Ishikawa (cell line): ENCODE data around the gene POLR1A.

Experiments
- CEBPB ChIP-seq: IDR thresholded peaks from 2 replicates; pipeline ENCODE4 v1.6.1; 2012
- CREB1 ChIP-seq: IDR thresholded peaks from 2 replicates; pipeline ENCODE4 v1.6.1; 2012; ENCODE audit warnings: low read depth
- EGR1 ChIP-seq: IDR thresholded peaks from 2 replicates; pipeline ENCODE4 v1.6.1; 2012
- FOXM1 ChIP-seq: IDR thresholded peaks from 2 replicates; pipeline ENCODE4 v1.6.1; 2012; ENCODE audit warnings: low read depth, borderline replicate concordance
- NFIC ChIP-seq: IDR thresholded peaks from 2 replicates; pipeline ENCODE4 v1.6.1; 2012
- RAD21 ChIP-seq: IDR thresholded peaks from 2 replicates; pipeline ENCODE4 v1.6.1; 2012; ENCODE audit warnings: low read depth
- TAF1 ChIP-seq: IDR thresholded peaks from 2 replicates; pipeline ENCODE4 v1.6.1; 2012; ENCODE audit warnings: low read depth, mild to moderate bottlenecking
- TEAD4 ChIP-seq: IDR thresholded peaks from 2 replicates; pipeline ENCODE4 v1.6.1; 2012
- TF ChIP-seq, protein P1 (sequence below): IDR thresholded peaks from 2 replicates; pipeline ENCODE4 v1.6.1; 2012; ENCODE audit warnings: low read depth, mild to moderate bottlenecking
- TF ChIP-seq, protein P2 (sequence below): IDR thresholded peaks from 2 replicates; pipeline ENCODE4 v1.6.1; 2012

DNA sequence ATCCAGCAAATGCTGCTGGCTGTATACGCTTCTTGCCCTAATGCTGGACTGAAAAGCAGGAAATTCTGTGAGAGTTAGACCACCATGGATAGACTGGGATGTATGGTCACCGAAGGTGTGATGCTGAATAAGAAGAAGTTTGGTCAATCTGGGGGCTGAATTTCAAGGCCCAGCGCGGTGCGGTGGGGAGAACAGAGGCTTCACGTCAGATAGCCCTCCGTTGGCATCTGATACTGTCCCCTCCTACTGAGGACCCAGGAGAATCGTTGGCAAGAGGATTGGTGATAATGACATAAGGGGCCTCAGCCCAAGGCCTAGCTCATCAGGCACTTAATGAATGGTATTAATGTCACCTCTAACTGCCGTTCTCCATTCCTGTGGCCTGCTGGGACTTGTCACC lies 119.6 kb downstream of the POLR1A start:
- TF ChIP-seq TAF1 (no peak), NFIC (no peak), CREB1 (no peak), RAD21 (no peak), CEBPB (no peak), EGR1 (no peak), TEAD4 (no peak), FOXM1 (no peak)
- TF ChIP-seq, protein P1, sequence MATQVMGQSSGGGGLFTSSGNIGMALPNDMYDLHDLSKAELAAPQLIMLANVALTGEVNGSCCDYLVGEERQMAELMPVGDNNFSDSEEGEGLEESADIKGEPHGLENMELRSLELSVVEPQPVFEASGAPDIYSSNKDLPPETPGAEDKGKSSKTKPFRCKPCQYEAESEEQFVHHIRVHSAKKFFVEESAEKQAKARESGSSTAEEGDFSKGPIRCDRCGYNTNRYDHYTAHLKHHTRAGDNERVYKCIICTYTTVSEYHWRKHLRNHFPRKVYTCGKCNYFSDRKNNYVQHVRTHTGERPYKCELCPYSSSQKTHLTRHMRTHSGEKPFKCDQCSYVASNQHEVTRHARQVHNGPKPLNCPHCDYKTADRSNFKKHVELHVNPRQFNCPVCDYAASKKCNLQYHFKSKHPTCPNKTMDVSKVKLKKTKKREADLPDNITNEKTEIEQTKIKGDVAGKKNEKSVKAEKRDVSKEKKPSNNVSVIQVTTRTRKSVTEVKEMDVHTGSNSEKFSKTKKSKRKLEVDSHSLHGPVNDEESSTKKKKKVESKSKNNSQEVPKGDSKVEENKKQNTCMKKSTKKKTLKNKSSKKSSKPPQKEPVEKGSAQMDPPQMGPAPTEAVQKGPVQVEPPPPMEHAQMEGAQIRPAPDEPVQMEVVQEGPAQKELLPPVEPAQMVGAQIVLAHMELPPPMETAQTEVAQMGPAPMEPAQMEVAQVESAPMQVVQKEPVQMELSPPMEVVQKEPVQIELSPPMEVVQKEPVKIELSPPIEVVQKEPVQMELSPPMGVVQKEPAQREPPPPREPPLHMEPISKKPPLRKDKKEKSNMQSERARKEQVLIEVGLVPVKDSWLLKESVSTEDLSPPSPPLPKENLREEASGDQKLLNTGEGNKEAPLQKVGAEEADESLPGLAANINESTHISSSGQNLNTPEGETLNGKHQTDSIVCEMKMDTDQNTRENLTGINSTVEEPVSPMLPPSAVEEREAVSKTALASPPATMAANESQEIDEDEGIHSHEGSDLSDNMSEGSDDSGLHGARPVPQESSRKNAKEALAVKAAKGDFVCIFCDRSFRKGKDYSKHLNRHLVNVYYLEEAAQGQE, result no peak
- TF ChIP-seq, protein P2, sequence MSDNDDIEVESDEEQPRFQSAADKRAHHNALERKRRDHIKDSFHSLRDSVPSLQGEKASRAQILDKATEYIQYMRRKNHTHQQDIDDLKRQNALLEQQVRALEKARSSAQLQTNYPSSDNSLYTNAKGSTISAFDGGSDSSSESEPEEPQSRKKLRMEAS, result no peak
